ENCODE data around the gene APOH.
A peak's percentile ranks its signal among the peaks of the same experiment; 100 is the strongest.

The APOH gene

DNA sequence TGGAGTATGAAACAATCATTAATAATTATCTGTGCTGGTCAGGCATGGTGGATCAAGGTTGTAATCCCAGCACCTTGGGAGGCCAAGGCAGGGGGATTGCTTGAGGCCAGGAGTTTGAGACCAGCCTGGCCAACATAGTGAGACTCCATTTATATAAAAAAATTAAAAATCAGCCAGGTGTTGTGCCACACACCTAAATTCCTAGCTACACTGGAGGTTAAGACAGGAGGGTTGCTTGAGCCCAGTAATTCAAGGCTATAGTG lies 44.3 kb upstream of the APOH start:
- H3K36me3 ChIP-seq (ENCODE audit: control insufficient read depth, insufficient read depth, low read length), result no peaks in the 10 kb centered on the region
- no peak overlapping the region for H3K9ac ChIP-seq
- no peak overlapping the region for H3K27ac ChIP-seq
- H3K9me3 ChIP-seq (ENCODE audit: control insufficient read depth, low read length), result no peaks in the 10 kb centered on the region
- H2AFZ ChIP-seq, result peak overlapping the region; percentile 21
- H3K4me3 ChIP-seq (ENCODE audit: low read depth, low read length), result no peak overlapping the region
- no peaks in the 10 kb centered on the region for H3K79me2 ChIP-seq
- H3K4me2 ChIP-seq (ENCODE audit: low read length), result no peak overlapping the region
- no peaks in the 10 kb centered on the region for H3K27me3 ChIP-seq (ENCODE audit: control insufficient read depth, insufficient read depth, low read length)
- H3K4me1 ChIP-seq, result no peaks in the 10 kb centered on the region
- no peak for TF ChIP-seq CTCF (IDR thresholded peaks at IDR 0.05)

GRCh38 chr17:66272811-66273585 lies 43.8 kb upstream of the APOH start:
- H3K27me3 ChIP-seq (ENCODE audit: control insufficient read depth, insufficient read depth, low read length), result no peaks in the 10 kb centered on the region
- H3K4me3 ChIP-seq (ENCODE audit: low read depth, low read length), result no peak overlapping the region
- H3K79me2 ChIP-seq, result no peaks in the 10 kb centered on the region
- TF ChIP-seq CTCF (IDR thresholded peaks at IDR 0.05), result no peak
- H3K4me1 ChIP-seq, result no peaks in the 10 kb centered on the region
- H3K4me2 ChIP-seq (ENCODE audit: low read length), result no peak overlapping the region
- no peaks in the 10 kb centered on the region for H3K9me3 ChIP-seq (ENCODE audit: control insufficient read depth, low read length)
- no peak overlapping the region for H3K9ac ChIP-seq
- H2AFZ ChIP-seq, result no peak overlapping the region
- H3K27ac ChIP-seq, result no peak overlapping the region
- no peaks in the 10 kb centered on the region for H3K36me3 ChIP-seq (ENCODE audit: control insufficient read depth, insufficient read depth, low read length)

DNA sequence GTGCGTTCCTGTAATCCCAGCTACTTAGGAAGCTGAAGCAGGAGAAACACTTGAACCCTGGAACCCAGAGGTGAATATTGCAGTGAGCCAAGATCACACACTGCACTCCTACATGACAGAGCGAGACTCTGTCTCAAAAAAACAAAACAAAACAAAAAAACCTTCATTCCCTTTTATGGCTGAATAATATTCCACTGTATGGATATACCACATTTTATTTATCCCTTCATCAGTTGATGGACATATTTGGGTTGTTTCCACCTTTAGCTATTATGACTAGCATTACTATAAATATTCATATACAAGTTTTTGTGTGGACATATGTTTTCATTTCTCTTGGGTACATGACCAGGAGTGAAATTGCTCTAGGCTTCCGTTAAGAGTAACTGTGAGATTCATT lies 42.3 kb upstream of the APOH start:
- no peak overlapping the region for H2AFZ ChIP-seq
- H3K9me3 ChIP-seq (ENCODE audit: control insufficient read depth, low read length), result no peaks in the 10 kb centered on the region
- no peaks in the 10 kb centered on the region for H3K36me3 ChIP-seq (ENCODE audit: control insufficient read depth, insufficient read depth, low read length)
- H3K27me3 ChIP-seq (ENCODE audit: control insufficient read depth, insufficient read depth, low read length), result no peaks in the 10 kb centered on the region
- no peak for TF ChIP-seq CTCF (IDR thresholded peaks at IDR 0.05)
- H3K4me3 ChIP-seq (ENCODE audit: low read depth, low read length), result no peak overlapping the region
- no peaks in the 10 kb centered on the region for H3K4me1 ChIP-seq
- no peaks in the 10 kb centered on the region for H3K79me2 ChIP-seq
- H3K4me2 ChIP-seq (ENCODE audit: low read length), result no peak overlapping the region
- no peak overlapping the region for H3K9ac ChIP-seq
- H3K27ac ChIP-seq, result no peak overlapping the region

DNA sequence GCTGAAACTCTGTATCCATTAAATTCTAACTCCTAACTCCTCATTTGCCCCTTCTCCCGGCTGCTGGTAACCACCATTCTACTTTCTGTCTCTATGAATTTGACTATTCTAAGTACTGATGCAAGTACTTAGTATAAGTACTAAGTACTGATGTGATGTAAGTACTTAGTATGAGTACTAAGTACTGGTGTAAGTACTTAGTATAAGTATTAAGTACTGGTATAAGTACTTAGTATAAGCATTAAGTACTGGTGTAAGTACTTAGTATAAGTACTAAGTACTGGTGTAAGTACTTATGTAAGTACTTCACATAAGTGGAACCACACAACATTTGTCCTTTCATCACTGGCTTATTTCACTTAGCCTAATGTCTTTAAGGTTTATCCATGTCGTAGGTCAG lies 40.9 kb upstream of the APOH start:
- no peaks in the 10 kb centered on the region for H3K79me2 ChIP-seq
- H3K4me1 ChIP-seq, result no peaks in the 10 kb centered on the region
- no peaks in the 10 kb centered on the region for H3K36me3 ChIP-seq (ENCODE audit: control insufficient read depth, insufficient read depth, low read length)
- H3K4me3 ChIP-seq (ENCODE audit: low read depth, low read length), result no peak overlapping the region
- no peak overlapping the region for H2AFZ ChIP-seq
- no peak for TF ChIP-seq CTCF (IDR thresholded peaks at IDR 0.05)
- no peak overlapping the region for H3K9ac ChIP-seq
- H3K9me3 ChIP-seq (ENCODE audit: control insufficient read depth, low read length), result no peaks in the 10 kb centered on the region
- H3K4me2 ChIP-seq (ENCODE audit: low read length), result no peak overlapping the region
- H3K27ac ChIP-seq, result no peak overlapping the region
- H3K27me3 ChIP-seq (ENCODE audit: control insufficient read depth, insufficient read depth, low read length), result no peaks in the 10 kb centered on the region

DNA sequence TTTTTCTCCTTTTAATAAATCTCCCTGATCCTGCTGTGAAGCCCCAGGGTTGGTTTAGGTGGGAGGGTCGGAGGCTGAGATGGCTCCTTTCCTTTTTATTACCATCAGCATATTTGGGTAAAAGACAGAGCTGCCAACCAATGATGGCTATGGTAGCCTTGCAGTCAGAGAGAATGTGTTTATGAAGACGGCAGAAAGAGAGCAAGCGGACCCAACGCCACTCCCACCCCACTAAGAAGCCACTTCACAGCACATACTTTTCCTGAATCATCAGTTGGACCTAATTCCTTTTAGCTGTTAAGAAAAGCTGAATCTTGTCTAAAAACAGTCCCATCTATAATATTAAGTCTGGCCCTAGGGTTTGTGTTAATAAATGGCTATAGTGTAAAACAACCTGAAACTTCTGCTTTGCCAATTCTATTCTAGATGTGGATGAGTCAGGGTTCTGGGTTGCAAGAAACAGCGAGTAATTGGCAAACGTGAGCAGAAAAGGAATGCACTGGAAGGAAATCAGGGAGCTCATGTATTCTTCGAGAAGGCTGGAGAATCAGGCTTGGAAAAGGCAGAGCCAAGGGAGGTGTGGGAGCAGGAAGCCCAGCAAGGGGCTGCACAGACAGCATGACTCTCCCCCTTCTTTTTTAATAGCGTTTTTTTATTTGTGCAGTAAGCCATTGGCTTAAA lies 39.2 kb upstream of the APOH start:
- no peaks in the 10 kb centered on the region for H3K79me2 ChIP-seq
- H3K27me3 ChIP-seq (ENCODE audit: control insufficient read depth, insufficient read depth, low read length), result no peaks in the 10 kb centered on the region
- no peak overlapping the region for H3K9ac ChIP-seq
- H3K27ac ChIP-seq, result no peak overlapping the region
- H3K36me3 ChIP-seq (ENCODE audit: control insufficient read depth, insufficient read depth, low read length), result no peaks in the 10 kb centered on the region
- TF ChIP-seq CTCF (IDR thresholded peaks at IDR 0.05), result no peak
- no peaks in the 10 kb centered on the region for H3K4me1 ChIP-seq
- no peak overlapping the region for H3K4me2 ChIP-seq (ENCODE audit: low read length)
- no peak overlapping the region for H2AFZ ChIP-seq
- no peak overlapping the region for H3K4me3 ChIP-seq (ENCODE audit: low read depth, low read length)
- no peaks in the 10 kb centered on the region for H3K9me3 ChIP-seq (ENCODE audit: control insufficient read depth, low read length)
